Astrocyte of the cerebellum (primary cell): ENCODE measurements around the gene DHRS7.

Experiments
- DNase-seq: peaks from one replicate; pipeline ENCODE4 v3.0.0-alpha.2; 2011; ENCODE audit warnings: low read depth
- H3K4me3 ChIP-seq: 2 replicates; pipeline ENCODE4 v1.5.1; 2011; ENCODE audit warnings: mild to moderate bottlenecking, low read depth, low read length, moderate library complexity
- in situ Hi-C: cut with HindIII; loops from 2 replicates; pipeline ENCODE4 v1.10.0; 2017; ENCODE audit warnings: low sequenced_read_pairs
- TF ChIP-seq, protein P1 (sequence below): IDR thresholded peaks from 2 replicates; pipeline ENCODE4 v1.5.1; 2012; ENCODE audit warnings: low read length, low read depth, moderate library complexity, mild to moderate bottlenecking; ENCODE audit errors: missing control alignments

The DHRS7 gene

GRCh38 chr14:60095781-60096450 lies 69.3 kb downstream of the DHRS7 start:
- DNase-seq, result no peak
- no peak overlapping the region for H3K4me3 ChIP-seq
- in situ Hi-C loops, result no loop called here
- TF ChIP-seq, protein P1, sequence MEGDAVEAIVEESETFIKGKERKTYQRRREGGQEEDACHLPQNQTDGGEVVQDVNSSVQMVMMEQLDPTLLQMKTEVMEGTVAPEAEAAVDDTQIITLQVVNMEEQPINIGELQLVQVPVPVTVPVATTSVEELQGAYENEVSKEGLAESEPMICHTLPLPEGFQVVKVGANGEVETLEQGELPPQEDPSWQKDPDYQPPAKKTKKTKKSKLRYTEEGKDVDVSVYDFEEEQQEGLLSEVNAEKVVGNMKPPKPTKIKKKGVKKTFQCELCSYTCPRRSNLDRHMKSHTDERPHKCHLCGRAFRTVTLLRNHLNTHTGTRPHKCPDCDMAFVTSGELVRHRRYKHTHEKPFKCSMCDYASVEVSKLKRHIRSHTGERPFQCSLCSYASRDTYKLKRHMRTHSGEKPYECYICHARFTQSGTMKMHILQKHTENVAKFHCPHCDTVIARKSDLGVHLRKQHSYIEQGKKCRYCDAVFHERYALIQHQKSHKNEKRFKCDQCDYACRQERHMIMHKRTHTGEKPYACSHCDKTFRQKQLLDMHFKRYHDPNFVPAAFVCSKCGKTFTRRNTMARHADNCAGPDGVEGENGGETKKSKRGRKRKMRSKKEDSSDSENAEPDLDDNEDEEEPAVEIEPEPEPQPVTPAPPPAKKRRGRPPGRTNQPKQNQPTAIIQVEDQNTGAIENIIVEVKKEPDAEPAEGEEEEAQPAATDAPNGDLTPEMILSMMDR, result no peak

- in situ Hi-C loops, result no loop called here
Observed at GRCh38 chr14:60095231-60095630, 70.0 kb downstream of the DHRS7 start.

GRCh38 chr14:60094306-60094897 lies 70.8 kb downstream of the DHRS7 start:
- DNase-seq, result no peak
- in situ Hi-C loops, result no loop called here
- TF ChIP-seq, protein P1, result no peak
- peak overlapping the region; percentile 66 for H3K4me3 ChIP-seq

More at GRCh38 chr14:60095231-60095630, 70.0 kb downstream of the DHRS7 start:
- no peak for DNase-seq
- no peak overlapping the region for H3K4me3 ChIP-seq
- TF ChIP-seq, protein P1, result no peak
